Left colon (tissue), 2 donors: Measurements from ENCODE around the gene RFX7. TPM values are rescaled to one million over a fixed set of nuclear protein-coding genes. Genes with fewer than 3 reads are reported as not detected.
"Not testable (repeated sequence)": the region's sequence is repeated elsewhere in the genome, so short reads cannot be mapped to it uniquely, and the experiment has no call there.

Experiments used
- ATAC-seq: fragments of 200-7000 bp; cut with Tn5 transposase; one replicate; pipeline ENCODE4 v1.9.1; 2020; ENCODE audit warnings: mild to moderate bottlenecking, moderate library complexity
- DNase-seq, 2 donors: peaks; one replicate each; pipeline ENCODE4 v3.0.0-alpha.2; 2020
- intact Hi-C, 2 donors: fragments of 100-400 bp; cut with DNase I in 1 of 2; cut with micrococcal nuclease in 1 of 2; formaldehyde crosslinking; loops; one replicate each; pipeline versions ENCODE4 v1.11.2 to v1.14.0; 2022; cut with DNase I, micrococcal nuclease
- total RNA-seq, 2 donors: library from RNA; stranded (reverse); fragmentation: NEBNext Ultra II Directional; extraction: Animal tissue kit (Norgen Biotek cat#: 25700); gene quantifications; one replicate each; pipeline ENCODE4 v1.2.1, GENCODE V29; 2021
- donor health status: DM: no; HTN: no; CAD: no.
- donor health status: DM: yes; HTN: yes; CAD: no.

Gene RFX7
- total RNA-seq, 2 donors from 2014 or later, result 11.8 to 14.4 TPM

DNA sequence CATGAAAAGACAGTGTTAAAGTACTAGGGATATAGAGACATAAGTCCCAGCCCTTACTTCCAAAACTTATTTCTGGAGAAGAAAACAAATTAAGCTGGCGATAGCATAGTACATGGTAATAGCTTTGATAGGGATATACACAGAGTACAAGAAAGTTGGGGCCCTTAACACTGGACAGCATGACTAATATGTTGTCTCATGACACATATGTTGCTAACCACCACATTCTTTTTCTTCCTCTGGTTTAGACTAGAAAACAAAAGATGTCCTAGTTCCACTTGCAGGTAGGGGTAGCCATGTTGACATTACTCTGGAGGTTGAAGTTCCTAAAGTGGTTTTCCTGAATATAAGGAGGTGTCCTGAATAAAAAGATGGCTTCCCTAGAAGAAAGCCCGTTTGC is 75.3 kb downstream of the RFX7 start:
- no peak for DNase-seq
- ATAC-seq, result no peak
- intact Hi-C loops, result no loop called here

DNA sequence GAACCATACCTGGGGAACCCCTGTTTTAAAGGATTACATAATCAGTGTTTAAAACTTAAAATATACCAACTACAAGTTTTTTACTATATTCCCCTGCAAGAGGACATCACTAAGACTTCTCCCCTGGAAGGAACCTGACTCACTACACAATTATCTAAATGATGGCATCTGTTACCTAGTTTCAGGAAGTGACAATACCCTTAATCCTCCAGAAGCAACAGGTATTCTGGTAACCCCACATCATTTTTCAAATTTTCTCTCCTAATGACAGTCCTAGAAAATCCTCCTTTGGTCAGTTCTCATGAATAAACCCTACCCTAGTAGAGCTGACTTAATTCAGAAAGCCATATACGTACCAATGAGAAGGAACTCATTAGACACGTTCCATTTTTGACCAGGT is 78.4 kb downstream of the RFX7 start:
- ATAC-seq, result no peak
- intact Hi-C loops, result no loop called here
- no peak for DNase-seq

DNA sequence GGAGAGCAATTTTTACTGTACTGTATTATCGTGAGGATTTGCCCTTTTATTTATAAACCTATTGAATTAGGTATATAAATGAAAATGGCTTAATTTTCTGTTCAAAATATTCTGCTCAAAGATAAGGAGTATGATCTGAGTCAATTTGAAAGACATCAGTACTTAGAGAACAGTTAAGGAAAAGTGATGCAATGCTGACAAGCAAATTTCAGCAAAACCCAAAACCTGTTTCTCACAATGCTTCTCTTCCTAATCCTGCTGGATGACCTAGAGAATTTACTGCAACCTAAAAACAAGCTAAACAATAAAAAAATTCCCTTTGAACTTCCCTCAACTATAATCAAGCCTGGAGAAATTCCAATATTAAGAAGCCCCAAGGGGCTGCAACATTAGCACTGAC is 82.7 kb downstream of the RFX7 start:
- intact Hi-C loops, result no loop called here
- ATAC-seq (no peak), DNase-seq (no peak)

DNA sequence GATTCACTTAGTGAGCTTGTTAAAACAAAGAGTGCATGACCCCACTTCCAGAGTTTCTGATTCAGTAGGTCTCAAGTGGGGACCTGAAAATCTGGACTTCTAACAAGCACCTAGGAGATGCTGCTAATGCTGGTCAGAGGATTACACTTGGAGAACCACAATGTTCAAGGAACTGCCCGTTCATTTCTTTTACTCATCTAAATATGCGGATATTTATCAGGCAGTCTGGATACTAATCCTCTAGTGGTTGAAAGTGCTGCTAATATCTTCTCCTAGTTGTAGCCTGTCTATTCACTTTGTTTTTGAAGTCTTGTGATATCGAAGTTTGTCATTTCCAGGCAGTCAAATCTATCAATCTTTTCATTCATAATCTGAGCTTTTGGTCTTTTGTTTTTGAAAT is 86.8 kb downstream of the RFX7 start:
- intact Hi-C loops, result no loop called here
- DNase-seq, result no peak
- no peak for ATAC-seq

DNA sequence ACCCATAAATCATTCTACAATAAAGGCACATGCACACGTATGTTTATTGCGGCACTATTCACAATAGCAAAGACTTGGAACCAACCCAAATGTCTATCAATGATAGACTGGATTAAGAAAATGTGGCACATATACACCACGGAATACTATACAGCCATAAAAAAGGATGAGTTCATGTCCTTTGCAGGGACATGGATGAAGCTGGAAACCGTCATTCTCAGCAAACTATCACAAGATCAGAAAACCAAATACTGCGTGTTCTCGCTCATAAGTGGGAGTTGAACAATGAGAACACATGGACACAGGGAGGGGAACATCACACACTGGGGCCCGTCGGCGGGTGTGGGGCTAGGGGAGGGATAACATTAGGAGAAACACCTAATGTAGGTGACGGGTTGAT is 88.4 kb downstream of the RFX7 start:
- not testable (repeated sequence) for DNase-seq, ATAC-seq

DNA sequence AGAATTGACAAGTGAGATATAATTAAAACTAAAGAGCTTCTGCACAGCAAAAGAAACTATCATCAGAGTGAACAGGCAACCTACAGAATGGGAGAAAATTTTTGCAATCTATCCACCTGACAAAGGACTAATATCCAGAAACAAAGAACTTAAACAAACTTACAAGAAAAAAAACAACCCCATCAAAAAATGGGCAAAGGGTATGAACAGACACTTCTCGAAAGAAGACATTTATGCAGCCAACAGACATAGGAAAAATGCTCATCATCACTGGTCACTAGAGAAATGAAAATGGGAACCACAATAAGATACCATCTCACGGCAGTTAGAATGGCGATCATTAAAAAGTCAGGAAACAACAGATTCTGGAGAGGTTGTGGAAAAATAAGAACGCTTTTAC is 88.9 kb downstream of the RFX7 start:
- DNase-seq, intact Hi-C loops, ATAC-seq: not testable (repeated sequence)

More for the DNA sequence above, 88.4 kb downstream of the RFX7 start:
- intact Hi-C loops, result not testable (repeated sequence)

DNA sequence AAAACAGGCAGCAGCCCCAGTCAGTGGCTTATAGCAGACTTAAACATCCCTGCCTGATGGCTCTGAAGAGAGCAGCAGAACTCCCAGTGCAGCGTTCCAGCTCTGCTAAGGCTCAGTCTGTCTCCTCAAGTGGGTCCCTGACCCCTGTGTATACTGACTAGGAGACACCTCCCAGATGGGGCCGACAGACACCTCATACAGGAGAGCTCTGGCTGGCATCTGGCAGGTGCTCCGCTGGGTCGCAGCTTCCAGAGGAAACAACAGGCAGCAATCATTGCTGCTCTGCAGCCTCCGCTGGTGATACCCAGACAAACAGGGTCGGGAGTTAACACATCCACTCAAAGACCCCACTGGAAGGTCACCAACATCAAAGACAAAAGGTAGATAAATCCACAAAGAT is 93.5 kb downstream of the RFX7 start:
- no peak for DNase-seq
- no peak for ATAC-seq
- intact Hi-C loops, result no loop called here

DNA sequence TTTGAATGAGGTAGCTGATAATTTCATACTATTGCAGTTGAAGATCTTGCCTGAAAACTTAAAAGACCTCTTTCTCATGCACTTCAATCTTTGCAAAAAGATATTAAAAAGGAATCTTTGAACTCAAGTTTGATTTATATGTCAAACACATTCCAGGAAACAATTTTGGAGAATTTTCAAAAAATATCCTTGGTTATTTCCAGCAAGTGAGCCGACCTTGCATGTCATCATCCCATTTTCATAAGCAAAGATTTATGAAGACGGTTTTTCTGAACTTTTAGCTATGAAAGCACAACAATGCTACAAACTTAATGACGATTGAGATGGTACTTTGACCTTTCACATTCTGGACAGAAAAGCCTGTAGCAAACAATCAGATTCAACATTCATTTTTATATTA is 95.6 kb downstream of the RFX7 start:
- ATAC-seq (no peak), DNase-seq (no peak)
- intact Hi-C loops, result no loop called here

DNA sequence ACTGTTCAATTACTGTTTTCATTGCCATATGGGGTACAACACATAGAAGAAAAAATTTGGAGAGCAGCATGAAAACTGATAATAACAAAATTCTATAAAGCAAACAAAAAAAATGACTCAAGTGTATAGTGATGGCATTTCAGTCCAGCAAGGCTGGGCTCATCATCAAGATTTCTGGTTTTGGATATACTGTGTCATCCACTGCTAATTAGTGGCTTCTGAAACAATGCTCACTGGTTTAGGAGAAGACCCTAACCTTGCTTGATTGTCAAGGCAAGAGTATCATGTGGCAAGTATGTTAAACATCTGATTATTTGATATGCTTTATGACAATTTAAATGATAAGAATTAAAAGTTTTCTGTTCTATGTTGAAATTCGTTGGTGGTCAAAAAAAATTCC is 96.9 kb downstream of the RFX7 start:
- ATAC-seq, result no peak
- DNase-seq, result no peak
- intact Hi-C loops, result no loop called here

DNA sequence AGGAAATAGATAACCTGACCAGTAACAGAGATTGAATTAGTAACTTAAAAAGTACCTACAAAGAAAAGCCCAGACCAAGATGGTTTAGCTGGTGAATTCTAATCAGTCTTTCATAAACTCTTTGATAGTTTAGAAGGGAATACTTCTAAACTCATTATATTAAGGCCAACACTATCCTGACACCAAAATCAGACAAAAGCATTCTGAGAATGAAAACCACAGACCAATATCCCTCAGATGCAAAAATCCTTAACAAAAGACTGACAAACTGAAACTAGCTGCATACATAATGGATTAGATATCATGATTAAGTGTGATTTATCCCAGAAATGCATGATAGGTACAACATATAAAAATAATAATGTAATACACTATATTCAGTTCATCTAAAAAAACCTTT is 115.6 kb downstream of the RFX7 start:
- DNase-seq, result no peak
- no peak for ATAC-seq
- intact Hi-C loops, result no loop called here

DNA sequence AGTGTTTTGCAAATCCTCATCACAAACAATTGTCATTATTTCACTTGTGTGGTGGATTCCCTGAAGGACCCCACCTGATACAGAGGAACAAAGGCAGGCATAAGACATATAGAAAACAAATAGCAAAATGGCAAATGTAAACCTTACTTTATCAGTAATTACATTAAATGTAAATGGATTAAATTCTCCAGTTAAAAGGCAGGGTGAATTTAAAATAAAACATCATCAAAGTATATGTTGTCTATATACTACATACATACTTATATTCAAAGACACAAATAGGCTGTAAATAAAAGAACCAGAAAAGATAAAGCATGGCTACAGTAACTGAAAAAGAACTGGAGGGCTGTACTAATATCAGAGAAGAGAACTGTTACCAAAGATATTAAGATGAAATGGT is 117.3 kb downstream of the RFX7 start:
- DNase-seq (no peak), ATAC-seq (no peak)
- intact Hi-C loops, result no loop called here

DNA sequence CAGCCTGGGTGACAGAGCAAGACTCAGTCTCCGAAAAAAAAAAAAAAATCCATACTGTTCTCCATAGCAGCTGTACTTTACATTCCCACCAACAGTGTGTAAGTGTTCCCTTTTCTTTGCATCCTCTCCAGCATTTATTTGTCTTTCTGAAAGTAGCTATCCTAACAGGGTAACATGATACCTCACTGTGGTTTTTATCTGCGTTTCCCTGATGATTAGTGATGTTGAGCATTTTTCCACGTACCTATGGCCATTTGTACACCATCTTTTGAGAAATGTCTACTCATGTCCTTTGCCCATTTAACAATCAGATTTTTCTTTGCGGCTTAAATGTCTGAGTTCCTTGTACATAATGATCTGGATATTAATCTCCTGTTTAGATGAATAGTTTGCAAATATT is 119.3 kb downstream of the RFX7 start:
- intact Hi-C loops, result no loop called here
- no peak for ATAC-seq
- DNase-seq, result no peak

DNA sequence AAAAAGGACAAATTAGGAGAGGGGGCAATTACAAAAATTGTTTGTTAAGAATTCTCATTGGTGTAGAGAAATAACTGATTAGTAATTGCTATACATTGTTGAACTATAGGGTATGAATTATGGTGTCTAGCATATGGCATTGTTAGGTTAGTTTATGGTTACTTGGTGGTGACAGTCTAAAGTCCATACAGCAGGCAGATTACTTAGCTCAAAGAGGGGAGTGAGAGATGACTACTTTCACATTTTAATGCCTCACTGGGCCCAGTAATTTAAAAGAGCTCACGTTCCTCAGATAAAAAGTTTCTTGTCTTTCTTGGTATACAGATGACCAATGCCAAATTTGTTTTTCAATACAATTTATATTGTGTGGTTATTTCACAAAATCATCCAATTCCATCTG is 137.8 kb downstream of the RFX7 start:
- peak; percentile 89 for ATAC-seq
- intact Hi-C loops, result no loop called here
- no peak for DNase-seq

DNA sequence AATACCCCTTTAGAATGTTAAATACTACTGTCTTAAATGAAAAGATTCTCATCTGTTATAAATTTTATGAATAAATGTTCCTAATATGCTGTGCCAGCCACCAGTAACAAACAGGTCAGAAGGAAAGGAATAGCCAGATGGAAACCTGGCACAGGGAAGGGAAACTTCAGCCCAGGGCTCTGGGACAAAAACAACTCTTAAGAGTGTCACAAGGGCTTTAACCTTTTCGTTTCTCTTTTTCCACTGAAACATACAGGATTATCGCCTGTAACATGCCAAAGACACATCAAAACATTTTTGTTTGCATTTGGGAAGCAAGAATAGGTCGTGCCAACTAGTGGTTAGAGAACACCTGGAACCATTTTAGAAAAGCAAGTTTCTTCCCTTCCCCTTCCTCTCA is 141.2 kb downstream of the RFX7 start:
- ATAC-seq (no peak), DNase-seq (no peak)
- intact Hi-C loops, result no loop called here

DNA sequence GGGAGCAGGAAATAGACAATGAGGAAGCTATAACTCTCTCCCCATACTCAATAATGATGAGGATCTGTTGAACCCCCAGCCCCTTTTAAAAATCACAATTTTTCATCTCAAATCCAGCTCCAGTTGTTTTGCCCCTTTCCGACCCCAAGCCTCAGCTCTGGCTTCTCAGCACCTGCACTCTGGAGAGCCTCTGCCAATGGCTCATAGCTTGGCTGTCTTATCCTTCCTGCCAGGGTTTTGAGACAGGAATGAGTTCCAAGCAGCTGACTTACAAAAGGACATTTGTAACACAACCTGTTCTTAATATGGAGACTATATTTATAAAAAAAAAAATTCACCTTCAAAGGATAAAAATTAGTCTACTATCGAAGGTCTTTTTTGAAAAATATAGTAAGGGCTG is 144.4 kb downstream of the RFX7 start:
- ATAC-seq (no peak), DNase-seq (no peak)
- intact Hi-C loops, result no loop called here

DNA sequence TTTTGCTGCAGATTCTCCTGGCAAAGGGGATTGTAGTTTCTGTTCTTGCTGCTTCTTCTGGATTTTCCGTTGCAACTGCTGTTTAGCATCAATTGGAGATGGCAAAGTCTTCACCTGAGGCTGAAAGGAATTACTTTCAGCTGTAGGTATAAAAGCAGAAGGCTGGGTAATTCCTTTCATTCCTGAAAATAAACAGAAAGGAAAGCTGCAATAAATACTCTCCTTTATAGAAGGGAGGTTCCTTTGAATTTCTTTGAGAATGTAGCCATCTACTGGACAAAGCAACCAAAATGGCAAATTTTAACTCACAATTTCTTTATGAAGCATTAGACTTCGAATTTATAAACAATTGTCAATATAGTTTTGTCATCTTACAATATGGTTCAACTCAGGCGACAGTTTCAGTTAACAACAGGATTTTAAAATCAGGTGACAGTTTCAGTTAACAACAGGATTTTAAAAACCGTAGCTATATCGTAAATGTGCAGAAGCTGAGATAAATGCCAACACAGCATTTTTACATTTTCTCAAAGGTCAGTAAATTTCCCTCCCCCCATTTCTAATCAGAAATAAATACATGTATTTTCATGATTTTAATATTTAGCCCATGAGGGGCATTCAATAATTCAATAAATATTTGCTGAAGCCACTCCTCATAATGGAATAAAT is 145.3 kb downstream of the RFX7 start:
- no peak for DNase-seq
- ATAC-seq, result no peak
- intact Hi-C loops, result no loop called here

DNA sequence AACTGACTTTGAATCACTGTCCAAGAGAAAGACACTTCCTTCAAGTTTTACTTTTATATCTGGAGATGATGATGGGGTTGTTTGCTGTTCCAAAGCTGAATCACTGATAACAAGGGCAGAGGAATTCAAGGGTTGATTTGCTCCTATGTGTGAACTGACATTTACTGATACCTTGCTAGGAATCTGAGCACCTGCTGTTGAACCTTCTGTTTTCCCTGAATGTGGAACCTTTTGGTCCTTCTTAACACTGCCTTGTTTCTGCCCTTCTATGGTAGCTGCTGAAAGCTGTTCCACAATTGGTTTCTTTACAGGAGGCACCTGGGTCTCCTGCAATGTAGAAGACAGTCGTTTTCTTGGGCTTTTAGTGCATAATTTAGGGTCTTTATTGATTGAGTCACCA is 148.3 kb downstream of the RFX7 start:
- ATAC-seq, result no peak
- intact Hi-C loops, result no loop called here
- DNase-seq, result no peak

DNA sequence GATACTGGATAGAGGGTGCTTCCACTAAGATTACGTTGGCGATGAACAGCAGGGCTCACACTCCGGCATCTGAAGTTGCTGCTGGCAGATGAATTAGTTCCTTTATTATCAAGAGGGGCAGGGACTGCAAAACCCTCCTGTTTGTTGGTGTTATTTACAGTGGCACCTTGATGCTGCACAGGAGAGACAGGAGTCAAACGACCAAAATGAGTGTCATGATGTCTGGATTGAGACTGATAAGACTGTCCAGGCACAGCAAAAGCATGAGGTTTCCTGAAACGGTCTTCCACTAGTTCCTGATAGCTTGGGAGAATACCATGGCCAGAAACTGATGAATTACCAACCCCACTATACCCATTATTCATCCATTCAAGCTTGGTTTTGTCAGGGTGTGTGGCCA is 149.5 kb downstream of the RFX7 start:
- ATAC-seq, result no peak
- intact Hi-C loops, result no loop called here
- DNase-seq, result no peak

DNA sequence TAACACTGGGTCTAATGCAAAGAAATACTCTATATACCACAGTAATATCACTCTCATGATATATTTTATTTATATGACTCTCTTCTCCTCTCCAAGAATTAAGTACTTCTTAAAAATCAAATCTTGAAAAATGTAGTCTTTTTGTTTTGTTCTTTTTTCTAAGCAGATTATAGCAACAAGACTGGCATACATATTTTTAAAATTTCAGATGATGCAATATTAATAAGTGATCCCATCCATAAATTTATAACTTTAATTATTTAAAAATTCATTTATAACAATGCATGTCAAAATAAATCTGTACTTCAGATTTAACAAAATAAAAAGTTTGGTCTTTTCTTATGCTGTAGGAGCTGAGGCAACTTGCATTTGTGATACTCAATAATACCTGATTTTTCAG is 155.3 kb downstream of the RFX7 start:
- intact Hi-C loops, result no loop called here
- ATAC-seq (no peak), DNase-seq (no peak)

DNA sequence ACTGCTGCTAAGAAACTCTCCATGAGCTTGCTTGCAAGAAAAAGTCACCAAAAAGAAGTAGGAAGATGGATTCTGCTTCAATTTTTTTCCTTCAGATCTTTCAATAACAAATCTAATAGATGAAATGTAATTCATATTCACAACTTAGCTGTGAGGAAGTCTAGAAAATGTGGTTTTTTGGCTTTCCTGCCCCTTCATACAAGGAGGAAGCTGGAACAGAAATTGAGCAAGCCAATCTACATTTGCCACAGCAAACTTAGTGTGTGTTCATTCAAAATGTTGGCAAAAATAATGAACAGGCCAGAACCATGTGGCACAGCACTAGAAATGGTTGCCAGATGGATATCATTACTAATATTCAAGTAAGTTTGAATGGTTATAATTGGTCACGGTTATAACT is 157.1 kb downstream of the RFX7 start:
- DNase-seq, result no peak
- intact Hi-C loops, result no loop called here
- no peak for ATAC-seq

DNA sequence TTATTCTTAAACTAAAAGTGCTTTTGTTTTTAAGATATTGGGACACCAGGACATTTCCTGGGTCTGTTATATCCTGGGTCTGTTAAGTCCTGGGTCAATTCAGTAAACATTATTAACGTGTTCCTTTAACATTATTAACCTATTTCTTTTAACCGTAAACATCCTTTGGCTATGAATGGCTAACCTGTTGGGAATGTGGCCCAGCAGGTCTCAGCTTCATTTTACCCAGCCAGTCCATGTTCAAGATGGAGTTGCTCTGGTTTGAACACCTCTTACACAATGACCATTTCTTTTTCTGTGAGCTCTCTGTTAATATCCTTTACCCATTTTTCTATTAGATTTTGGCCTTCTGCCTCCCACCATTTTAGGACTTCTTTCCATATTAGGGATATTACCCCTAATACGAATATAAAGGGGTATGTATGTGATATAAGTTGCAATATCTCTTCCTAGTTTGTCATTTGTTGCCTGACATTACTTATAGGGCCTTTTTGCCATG is 161.4 kb downstream of the RFX7 start:
- intact Hi-C loops, result no loop called here
- DNase-seq (no peak), ATAC-seq (no peak)
